HepG2 (cell line): Measurements from ENCODE around the gene LSM10. TPM values are rescaled to one million over a fixed set of nuclear protein-coding genes. Genes with fewer than 3 reads are reported as not detected.
A peak's percentile ranks its signal among the peaks of the same experiment; 100 is the strongest.

Experiments used
- BRCA1 ChIP-seq: sonication (generic); formaldehyde crosslinking; IDR thresholded peaks from 2 replicates; pipeline ENCODE4 v1.4.0; 2020; ENCODE audit warnings: missing genetic modification reagents
- CREB1 ChIP-seq, 2 experiments: fragments of 450-650 bp in 1 of 2; IDR thresholded peaks; 2 replicates each; pipeline ENCODE4 v1.6.1; 2016 to 2017; ENCODE audit warnings: control low read depth in 1 of 2, mild to moderate bottlenecking in 1 of 2, missing compliant biosample characterization in 1 of 2, missing genetic modification characterization in 1 of 2
- CREM ChIP-seq, 2 experiments: sonication (generic) in 1 of 2; formaldehyde crosslinking in 1 of 2; IDR thresholded peaks; 2 replicates each; pipeline versions ENCODE4 v1.4.0 to v1.6.1; 2016 to 2020; ENCODE audit warnings: antibody characterized with exemption in 1 of 2, mild to moderate bottlenecking in 1 of 2, missing genetic modification reagents in 1 of 2
- ELF3 ChIP-seq: IDR thresholded peaks from 2 replicates; pipeline ENCODE4 v1.6.1; 2016; ENCODE audit warnings: missing genetic modification reagents, missing compliant biosample characterization
- EZH2 ChIP-seq: conservative IDR thresholded peaks from 2 replicates; pipeline ENCODE4 v1.6.1; 2012; ENCODE audit warnings: mild to moderate bottlenecking, low read depth, low read length, moderate library complexity
- FOXP4 ChIP-seq: sonication (generic); formaldehyde crosslinking; IDR thresholded peaks from 2 replicates; pipeline ENCODE4 v1.4.0; 2020; ENCODE audit warnings: missing genetic modification reagents
- HDAC6 ChIP-seq: fragments of 200-600 bp; sonication (generic); IDR thresholded peaks from 2 replicates; pipeline ENCODE4 v1.7.0; 2017; ENCODE audit warnings: mild to moderate bottlenecking, antibody characterized with exemption, low read length, low read depth
- MTA1 ChIP-seq: sonication (generic); formaldehyde crosslinking; IDR thresholded peaks from 2 replicates; pipeline ENCODE4 v1.4.0; 2020; ENCODE audit warnings: missing genetic modification reagents, mild to moderate bottlenecking, borderline replicate concordance
- SIX1 ChIP-seq: sonication (generic); formaldehyde crosslinking; IDR thresholded peaks from 2 replicates; pipeline ENCODE4 v1.4.0; 2020; ENCODE audit warnings: missing genetic modification reagents, borderline replicate concordance
- ZBED4 ChIP-seq: sonication (generic); formaldehyde crosslinking; IDR thresholded peaks from 2 replicates; pipeline ENCODE4 v1.4.0; 2020; ENCODE audit warnings: missing genetic modification reagents, borderline replicate concordance
- ZFP82 ChIP-seq: sonication (generic); formaldehyde crosslinking; IDR thresholded peaks from 2 replicates; pipeline ENCODE4 v1.5.1; 2020; ENCODE audit warnings: mild to moderate bottlenecking, missing genetic modification reagents, borderline replicate concordance
- ZNF30 ChIP-seq: sonication (generic); formaldehyde crosslinking; IDR thresholded peaks from 2 replicates; pipeline ENCODE4 v1.5.0; 2020; ENCODE audit warnings: mild to moderate bottlenecking, missing genetic modification reagents
- ZNF335 ChIP-seq: sonication (generic); formaldehyde crosslinking; IDR thresholded peaks from 2 replicates; pipeline ENCODE4 v1.4.0; 2020; ENCODE audit warnings: missing genetic modification reagents
- ZNF414 ChIP-seq: sonication (generic); formaldehyde crosslinking; IDR thresholded peaks from 2 replicates; pipeline ENCODE4 v1.5.0; 2020; ENCODE audit warnings: missing genetic modification reagents
- ZNF557 ChIP-seq: sonication (generic); formaldehyde crosslinking; IDR thresholded peaks from 2 replicates; pipeline ENCODE4 v1.4.0; 2020; ENCODE audit warnings: missing genetic modification reagents
- ZNF773 ChIP-seq: sonication (generic); formaldehyde crosslinking; IDR thresholded peaks from 2 replicates; pipeline ENCODE4 v1.4.0; 2020; ENCODE audit warnings: missing genetic modification reagents, borderline replicate concordance
- ZNF775 ChIP-seq: sonication (generic); formaldehyde crosslinking; IDR thresholded peaks from 2 replicates; pipeline ENCODE4 v1.4.0; 2020; ENCODE audit warnings: missing genetic modification reagents, mild to moderate bottlenecking, moderate library complexity, borderline replicate concordance
- ZNF841 ChIP-seq: sonication (generic); formaldehyde crosslinking; IDR thresholded peaks from 2 replicates; pipeline ENCODE4 v1.8.1; 2023; ENCODE audit warnings: missing genetic modification reagents, borderline replicate concordance
- polyA plus RNA-seq, 8 experiments: library from polyadenylated mRNA; depleted of rRNA in 3 of 8; stranded (reverse) in 7 of 8; unstranded in 1 of 8; fragments of >200 nt; fragmentation: Illumina TruSeq in 4 of 8; extraction: Trizol in 4 of 8; gene quantifications; 2 replicates each; pipeline versions ENCODE4 v1.2.1 to v1.2.3, GENCODE V29; 2011 to 2016; ENCODE audit warnings: low read depth in 4 of 8, missing spikeins in 1 of 8, mixed read lengths in 1 of 8; ENCODE audit not compliant: insufficient read depth in 1 of 8
- total RNA-seq, 5 experiments: library from RNA; depleted of rRNA; stranded (reverse); fragments of >200 nt; fragmentation: Illumina TruSeq; extraction: Trizol; gene quantifications; 2 replicates each; pipeline ENCODE4 v1.2.3, GENCODE V29; 2016; ENCODE audit warnings: low read depth in 1 of 5

The LSM10 gene
- total and polyA plus RNA-seq, 2 of the 13 experiments (the other 11 are each of a cell fraction or from before 2014, with no cell fraction given) = 14.0 to 52.0 TPM

GRCh38 chr1:36386265-36387140 lies 11.2 kb downstream of the LSM10 start (continued):
- TF ChIP-seq FOXP4 (CRISPR knock-in tag) (no peak; the same call in 1 of the 2 replicates), ZFP82 (CRISPR knock-in tag) (no peak), EZH2 (no peak), SIX1 (no peak), ZNF335 (CRISPR knock-in tag) (0 out of 2 replicates have a peak, but pooled peaks have one; percentile 42), CREM (IDR thresholded peaks at IDR 0.05) (no peak; the same call in 1 of the 2 replicates), CREM (CRISPR knock-in tag; IDR thresholded peaks at IDR 0.05) (no peak), ELF3 (CRISPR knock-in tag) (peak; percentile 60), ZNF775 (no peak), ZNF557 (CRISPR knock-in tag) (no peak), ZNF414 (CRISPR knock-in tag) (no peak), BRCA1 (no peak), ZNF30 (CRISPR knock-in tag) (no peak), MTA1 (CRISPR knock-in tag) (peak; percentile 52; the same call in 1 of the 2 replicates), ZNF773 (CRISPR knock-in tag) (no peak), CREB1 (IDR thresholded peaks at IDR 0.05) (no peak), CREB1 (CRISPR knock-in tag; IDR thresholded peaks at IDR 0.05) (peak; percentile 60; the same call in 1 of the 2 replicates), ZNF841 (CRISPR knock-in tag) (no peak), HDAC6 (no peak), ZBED4 (CRISPR knock-in tag) (no peak)
